Hepatic stellate cell (primary cell): ENCODE data around the gene SIGLEC10.
A peak's percentile ranks its signal among the peaks of the same experiment; 100 is the strongest.
"Not testable (repeated sequence)": the region's sequence is repeated elsewhere in the genome, so short reads cannot be mapped to it uniquely, and the experiment has no call there.

Experiments used
- DNase-seq: peaks from one replicate; pipeline ENCODE4 v3.0.0; 2011; ENCODE audit warnings: low spot score

SIGLEC10 gene

DNA sequence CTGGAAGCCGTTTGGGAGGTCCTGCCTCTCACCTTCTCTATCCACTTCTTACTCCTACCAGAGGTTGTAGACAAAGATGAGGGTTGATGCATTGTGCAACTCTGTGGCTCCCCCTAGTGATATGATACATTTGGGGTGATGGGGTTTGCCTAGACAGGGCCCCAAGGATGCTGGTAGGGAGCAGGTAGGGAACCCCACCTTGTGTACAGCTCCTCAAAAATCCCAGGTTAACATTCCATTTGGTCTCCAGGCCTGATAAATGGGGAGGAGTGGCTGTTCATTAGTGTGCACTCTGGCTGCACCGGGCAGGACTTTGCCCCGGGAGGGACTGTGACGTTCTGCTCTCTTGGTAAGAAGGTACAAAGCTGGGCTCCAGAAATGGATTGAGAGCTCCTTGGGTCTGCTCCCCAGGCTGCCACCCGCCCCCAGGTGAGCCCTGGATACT lies 21.6 kb upstream of the SIGLEC10 start:
- DNase-seq, result no peak

DNA sequence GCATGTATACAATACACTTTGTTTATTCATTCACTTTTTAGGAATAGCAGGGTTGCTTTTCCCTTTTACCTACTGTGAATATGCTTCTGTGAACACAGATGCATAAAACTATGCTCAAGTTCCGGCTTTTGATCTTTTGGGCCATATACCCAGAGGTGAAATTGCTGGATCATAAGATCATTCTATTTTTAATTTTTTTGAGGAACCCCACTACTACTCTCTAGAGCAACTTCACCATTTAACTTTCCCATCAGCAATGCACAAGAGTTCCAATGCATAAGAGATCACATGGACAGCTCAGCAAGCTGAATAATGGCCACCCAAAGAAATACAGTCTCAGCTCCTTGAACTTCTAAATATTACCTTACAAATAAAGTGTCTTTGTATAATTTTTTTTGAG lies 17.0 kb upstream of the SIGLEC10 start:
- no peak for DNase-seq

DNA sequence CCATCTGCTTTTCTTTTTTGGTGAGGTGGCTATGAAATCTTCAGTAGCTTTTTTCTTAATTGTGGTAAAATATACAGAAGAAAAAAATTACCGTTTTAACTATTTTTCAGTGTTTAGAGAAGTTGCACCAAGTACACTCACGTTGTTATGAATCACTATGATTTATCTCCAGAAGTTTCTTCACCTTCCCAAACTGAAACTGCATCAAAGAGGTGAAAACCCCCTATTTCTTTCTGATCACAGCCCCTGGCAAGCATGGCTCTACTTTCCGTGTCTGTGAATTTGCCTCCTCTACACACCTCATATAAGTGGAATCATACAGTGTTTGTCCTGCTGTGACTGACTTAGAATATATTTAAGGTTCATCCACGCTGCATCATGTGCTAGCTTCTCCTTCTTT lies 15.6 kb upstream of the SIGLEC10 start:
- DNase-seq, result no peak

DNA sequence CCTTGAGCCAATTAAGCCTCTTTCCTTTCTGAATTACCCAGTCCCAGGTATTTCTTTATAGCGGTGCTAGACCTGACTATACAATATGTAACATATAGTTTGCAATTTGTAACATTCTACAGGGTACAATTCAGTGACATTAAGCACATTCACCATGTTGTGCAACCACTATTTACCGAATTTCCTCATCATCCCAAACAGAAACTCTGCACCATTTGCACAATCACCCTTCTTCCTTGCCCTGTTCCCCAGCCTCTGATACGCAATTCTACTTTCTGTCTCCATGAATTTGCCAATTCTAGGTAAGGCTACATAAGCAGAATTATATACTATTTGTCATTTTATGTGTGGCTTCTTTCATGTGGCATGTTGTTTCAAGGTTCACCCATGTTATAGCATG lies 13.7 kb upstream of the SIGLEC10 start:
- no peak for DNase-seq

DNA sequence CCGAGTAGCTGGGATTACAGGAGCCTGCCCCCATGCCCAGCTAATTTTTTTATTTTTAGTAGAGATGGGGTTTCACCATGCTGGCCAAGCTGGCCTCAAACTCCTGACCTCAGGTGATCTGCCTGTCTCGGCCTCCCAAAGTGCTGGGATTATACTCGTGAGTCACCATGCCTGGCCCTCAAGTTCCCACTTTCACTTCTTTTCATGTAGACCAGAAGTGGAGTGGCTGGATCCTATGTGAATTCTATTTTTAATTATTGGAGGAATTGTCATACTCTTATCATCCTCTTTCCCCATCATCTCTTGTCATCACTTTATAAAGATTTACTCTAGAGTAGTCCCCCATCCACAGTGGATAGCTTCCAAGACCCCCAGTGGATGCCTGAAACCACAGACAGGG lies 12.8 kb upstream of the SIGLEC10 start:
- no peak for DNase-seq

DNA sequence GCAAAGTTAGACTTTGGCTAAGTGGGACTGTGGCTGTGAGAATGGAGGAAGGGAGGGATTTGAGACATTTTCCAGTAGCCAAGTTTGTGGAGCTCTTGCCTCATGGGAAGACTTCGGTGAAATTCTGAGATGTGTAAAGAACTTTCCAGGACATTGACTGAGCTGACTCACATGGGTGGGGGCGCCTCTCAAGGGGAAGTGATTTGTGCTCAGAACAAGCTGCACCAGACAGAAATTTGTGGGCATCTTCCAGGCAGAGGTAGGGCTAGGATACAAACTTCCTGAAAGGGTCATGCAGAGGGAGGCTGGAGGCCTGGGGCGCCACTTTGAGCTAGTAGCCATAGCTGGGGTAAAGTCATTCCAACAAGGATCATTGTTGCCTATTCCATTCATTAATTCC lies 9.8 kb upstream of the SIGLEC10 start:
- no peak for DNase-seq

DNA sequence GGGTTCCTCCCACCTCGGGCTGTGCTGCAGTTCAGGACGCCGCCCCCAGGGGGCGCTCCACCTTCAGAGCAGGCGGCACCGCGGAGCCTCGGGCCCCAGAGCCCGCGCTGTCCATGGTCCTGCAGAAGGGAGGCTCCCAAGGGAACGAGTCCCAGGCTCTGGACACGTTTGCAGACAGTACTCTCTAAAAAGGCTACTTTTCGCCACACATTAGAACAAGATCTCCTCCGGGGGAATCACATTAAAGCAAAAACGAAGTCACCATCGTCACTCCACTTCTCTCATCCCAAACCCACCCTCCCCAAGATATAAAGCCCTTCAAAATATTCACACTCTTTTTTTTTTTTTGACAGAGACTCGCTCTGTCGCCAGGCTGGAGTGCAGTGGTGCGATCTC lies 4.6 kb upstream of the SIGLEC10 start:
- DNase-seq, result peak; percentile 81

DNA sequence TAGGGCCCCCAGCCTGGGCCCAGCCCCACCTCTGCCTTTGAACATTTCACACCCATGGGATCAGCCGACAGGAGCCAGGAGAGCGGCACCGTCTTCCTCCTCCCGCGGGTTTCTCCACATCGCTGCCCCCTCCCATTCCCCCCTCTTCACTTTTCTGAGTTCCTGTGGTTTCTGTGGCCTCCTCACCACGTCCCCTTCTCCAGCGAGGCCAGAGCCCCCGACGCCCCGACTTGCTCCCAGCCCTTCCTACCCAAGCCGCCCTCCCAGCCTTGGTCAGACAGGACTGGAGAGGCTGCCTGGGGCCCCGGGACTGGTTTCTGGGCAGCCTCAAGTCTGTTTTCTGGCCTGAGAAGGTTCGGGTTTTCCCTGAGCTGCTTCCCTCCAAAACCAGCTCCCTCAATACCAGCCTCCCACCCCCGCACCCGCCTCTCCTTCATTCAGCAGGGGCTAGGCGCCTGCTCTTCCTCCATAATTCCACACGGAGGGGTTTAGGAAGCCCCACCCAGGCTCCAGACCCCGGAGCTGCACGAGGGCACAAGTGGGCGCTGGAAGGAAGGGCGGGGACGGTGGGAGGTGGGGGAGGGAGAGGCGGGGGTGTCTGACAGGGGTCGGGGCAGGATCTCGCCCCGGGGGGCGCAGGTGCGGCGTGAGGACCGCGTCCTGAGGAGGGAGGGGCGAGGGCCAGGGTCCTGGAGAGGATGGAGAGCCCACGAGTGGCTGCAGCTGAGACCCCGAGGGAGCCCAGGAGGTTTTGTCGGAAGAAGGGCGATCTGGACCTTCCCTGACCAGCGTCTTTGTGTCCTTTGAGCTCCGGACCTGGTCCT lies 4.0 kb upstream of the SIGLEC10 start:
- DNase-seq, result no peak

DNA sequence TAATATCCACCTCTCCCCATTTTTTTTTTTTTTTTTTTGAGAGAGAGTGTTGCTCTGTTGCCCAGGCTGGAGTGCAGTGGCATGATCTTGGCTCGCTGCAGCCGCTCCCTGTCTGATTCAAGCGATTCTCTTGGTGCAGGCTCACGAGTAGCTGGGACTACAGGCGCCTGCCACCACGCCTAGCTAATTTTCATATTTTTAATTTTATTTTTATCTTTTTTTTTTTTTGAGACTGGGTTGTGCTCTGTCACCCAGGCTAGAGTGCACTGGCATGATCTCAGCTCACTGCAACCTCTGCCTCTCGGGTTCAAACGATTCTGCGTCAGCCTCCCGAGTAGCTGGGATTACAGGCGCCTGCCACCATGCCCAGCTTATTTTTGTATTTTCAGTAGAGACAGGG lies 3.1 kb upstream of the SIGLEC10 start:
- DNase-seq, result not testable (repeated sequence)

DNA sequence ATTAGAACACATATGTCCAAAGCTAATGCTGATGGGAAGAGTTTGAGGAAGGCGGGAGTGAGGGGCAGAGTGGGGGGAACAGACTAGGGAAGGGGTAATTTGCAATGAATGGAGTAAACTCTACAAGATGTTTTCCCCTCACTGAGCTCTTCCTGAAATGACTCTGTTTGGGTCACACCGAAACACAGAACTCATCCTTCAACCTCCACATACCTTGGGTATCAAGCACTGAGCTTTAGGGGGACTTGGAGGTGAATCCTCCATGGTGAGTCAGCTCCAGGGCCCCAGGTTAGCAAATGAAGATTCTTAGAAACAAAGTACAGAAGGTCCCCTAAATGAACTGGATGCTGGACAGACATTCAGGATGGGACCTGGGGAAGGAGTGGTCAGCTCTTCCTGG lies 1.3 kb upstream of the SIGLEC10 start:
- DNase-seq, result no peak

DNA sequence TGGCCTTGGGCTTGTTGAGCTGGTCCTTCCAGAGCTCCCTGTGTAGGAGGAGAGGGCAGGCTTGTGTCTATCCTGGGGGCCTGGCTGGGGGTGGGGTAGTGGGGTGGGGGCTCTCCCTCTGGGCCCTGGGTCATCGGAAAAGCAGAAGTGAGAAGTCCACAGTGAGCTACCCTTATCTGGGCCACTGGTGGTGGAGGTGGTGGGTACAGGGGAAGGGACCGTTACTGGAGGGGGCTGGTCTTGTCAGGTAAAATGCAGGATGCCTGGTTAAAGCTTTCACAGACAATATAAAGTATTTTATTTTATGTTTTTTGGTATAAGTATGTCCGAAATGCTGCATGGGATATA lies 342 bp upstream of the SIGLEC10 start:
- DNase-seq, result no peak

DNA sequence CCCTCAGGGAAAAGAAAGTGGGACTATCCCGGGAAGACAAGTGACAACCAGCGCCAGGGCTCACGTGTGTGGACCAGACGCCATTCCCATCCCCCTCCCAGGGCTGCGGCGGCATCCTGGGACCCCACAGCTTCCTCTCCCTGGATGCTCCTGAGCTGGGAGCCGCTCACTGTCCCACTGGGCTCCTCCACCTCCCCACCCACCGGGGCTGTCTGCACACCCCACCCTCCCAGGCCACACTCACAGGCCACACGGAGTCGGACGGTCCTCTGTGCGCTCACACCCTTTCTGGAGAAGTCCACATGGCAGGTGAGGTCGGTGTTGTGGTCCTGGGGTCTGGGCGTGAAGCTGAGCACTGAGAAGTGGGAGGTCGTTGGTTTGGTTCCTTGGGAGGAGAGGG lies 1.0 kb downstream of the SIGLEC10 start:
- DNase-seq, result not testable (repeated sequence)

DNA sequence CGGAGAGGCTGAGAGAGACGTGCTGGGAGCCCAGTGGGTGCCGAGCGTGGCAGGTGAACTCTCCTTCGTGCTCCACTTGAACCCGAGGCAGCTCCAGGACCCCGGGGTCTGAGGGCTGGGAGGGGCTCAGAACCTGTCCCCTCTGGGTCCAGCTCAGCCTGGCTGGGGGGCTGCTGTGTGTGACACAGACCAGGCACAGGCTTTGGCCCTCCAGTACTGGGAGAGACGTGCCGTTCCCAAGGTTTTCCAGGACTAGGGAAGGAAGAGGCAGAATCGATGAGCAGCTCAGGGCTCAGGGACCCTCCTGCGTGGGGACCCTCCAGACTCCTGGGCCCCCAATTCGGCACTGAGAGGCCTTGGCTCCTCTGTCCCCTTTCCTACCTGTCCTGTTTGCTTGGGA lies 2.3 kb downstream of the SIGLEC10 start:
- DNase-seq, result no peak

DNA sequence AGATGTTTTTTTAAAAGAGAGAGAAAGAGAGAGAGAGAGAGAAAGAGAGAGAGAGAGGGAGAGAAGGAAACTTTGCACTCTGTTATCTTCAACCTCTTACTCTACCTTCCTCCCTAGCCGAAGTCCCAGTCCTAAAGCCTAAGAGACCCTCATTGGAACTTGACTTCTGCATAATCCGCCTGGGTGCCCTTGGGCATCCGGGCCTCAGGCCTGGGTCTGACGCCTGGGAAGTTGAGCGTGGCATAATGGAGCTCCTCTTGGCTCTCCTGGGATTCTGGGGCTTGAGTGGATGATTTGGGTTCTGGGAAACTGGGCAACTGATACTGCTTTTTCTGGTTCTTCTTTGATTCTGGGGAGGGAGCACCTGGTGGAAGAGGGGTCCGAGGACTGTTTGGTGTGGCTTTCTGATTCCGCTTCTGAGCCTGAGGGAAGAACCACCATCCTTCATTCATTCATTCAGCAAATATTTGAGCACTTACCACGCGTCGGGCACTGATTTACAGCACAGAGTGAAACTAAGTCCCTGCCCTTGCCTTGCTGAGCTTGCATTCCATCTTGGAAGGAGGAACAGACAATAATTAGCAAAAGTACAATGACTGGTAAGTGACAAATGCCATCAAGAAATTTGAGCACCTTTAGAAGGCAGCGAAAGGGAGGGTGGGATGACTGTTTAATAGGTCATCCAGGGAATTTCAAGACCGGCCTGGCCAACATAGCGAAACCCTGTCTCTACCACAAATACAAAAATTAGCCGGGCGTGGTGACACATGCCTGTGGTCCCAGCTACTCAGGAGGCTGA lies 6.3 kb downstream of the SIGLEC10 start:
- DNase-seq, result no peak

DNA sequence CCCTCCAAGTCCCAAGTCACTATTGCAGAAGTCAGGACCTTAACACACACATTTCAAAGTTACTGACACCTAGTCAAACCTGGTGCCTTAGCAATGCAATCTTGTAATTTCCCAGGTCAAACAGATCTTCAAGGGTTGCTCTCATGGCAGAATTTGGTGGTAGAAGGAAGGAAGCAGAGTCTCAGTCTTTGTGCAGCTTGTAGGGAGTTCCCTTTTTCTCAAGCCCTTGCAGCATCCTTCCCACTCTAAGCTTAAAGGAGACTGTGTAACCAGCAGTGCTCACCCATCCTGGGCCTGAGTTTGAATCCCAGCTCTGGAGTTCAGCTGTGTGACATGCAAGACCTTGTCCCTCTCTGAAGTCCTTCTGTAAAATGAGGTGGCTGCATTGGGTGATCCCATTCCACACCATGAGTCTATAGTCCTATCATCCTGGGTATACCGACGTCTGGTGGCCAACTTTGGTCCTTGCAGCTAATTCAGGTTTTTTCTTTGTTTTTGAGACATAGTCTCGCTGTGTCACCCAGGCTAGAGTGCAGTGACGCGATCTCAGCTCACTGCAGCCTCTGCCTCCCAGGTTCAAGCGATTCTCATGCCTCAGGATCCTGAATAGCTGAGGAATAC lies 9.8 kb downstream of the SIGLEC10 start:
- peak; percentile 63 for DNase-seq

DNA sequence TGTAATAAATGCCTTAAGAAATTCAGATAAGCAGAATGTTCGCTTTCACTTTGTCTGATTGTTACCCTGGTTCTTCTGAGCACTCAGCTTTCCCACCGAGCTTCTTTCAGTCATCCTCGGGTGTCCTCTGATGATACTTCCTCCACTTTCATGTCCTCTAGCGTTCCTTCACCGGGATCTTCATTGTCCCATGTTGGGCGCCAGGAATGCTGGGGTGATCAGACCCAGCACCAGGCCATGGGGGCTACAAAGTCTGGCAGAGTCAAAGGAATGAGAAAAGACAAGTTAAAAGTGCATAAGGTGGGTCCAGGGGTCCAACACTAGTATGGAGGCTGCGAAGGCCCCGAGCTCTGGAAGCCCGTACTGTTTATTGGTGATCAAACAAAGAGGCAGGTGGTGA lies 15.3 kb downstream of the SIGLEC10 start:
- no peak for DNase-seq

DNA sequence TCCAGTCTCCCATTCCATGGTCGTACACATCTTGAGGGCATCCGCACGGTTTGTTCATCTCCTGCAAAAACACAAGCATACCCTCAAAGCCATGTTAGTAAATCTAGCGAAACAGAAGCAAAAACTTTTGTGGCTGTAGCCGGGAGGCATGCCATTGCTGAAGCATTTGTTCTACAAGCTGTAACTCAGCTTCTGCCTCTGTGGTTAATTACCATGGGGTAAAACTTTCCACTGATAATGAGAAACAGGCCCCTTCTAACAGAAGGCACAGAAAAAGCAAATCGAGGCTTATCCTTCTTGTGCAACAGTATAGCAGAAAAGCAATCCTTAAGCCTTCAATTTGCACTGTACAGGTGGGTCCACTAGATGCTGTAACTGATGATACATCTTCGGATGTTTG lies 17.5 kb downstream of the SIGLEC10 start:
- not testable (repeated sequence) for DNase-seq

DNA sequence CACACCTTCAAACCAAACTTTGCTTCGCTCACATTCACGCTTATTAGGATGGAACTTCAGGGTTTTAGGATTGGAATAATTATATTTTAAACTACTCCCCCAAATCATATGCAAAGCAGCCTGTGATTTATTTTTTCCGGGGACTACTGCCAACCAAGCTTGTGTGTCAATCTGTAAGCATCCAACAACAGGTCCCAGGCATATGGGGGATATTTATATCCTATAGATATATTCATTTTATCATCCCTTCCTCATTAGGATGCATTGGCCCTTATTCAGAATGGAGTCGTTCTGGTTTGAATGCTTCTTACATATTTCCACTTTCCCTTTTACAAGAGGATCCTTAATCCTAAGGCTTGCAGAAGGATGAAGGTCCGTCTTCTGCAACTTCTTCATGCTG lies 18.2 kb downstream of the SIGLEC10 start:
- DNase-seq, result no peak

DNA sequence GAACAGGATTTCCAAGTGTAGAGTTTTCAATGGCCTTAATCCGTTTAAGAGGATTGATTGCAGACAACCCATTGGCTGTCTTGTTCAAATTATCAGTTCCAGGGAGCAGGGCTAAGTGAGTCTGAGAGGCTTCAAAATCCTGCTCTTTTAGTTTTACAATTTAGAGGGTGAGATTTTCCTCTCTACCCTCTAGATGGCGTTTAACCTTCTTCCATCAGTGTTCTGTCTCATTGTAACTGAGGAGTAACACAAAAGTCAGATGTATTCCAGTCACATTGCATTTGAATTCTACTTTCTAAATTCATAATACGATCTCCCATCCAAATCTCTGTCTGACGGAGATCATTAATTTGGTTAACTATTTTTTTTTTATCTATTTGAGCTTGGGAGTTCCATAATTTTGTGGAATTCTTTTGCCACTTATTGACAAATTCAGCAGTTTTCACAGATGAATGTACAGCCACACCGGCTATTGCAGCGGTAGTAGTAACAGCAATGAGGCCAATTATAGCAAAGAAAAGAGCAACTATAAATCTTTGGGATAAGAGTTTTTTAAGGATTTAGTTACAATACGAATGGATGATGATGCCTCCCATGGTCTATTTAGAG lies 19.2 kb downstream of the SIGLEC10 start:
- DNase-seq, result peak; percentile 48

DNA sequence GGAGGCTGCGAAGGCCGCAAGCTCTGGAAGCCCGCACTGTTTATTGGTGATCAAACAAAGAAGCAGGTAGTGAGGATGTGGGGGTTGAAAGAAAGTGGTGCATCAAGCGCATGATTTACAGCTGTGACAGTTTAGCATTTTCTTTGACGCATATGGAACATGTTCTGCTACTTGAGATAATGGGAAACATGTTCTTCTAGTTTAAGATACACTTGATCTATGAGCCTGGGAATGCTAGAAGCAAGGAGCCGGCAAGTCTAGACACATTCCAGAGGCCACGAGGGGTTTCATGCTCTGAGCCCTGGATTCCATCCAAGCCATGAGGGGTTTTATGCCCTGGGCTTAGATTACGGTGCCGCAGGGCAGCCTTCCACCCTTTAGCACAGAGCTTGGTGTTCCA lies 20.0 kb downstream of the SIGLEC10 start:
- not testable (repeated sequence) for DNase-seq

DNA sequence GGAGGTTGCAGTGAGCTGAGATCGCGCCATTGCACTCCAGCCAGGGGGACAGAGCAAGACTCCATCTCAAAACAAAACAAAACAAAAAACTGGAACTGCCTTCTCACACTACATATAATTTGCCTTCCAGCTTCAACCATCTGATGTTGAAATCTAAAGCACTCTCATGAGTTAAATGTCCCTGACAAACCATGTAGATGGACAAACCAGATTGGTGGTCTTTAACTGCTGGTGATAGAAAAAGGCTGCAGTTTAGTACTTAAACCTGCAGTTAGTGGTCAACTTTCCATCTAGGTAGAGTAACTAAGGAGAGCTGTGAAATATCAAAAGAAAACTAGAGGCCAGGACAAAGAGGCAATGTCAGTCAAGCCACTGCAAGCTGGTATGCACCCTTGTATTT lies 21.3 kb downstream of the SIGLEC10 start:
- no peak for DNase-seq

DNA sequence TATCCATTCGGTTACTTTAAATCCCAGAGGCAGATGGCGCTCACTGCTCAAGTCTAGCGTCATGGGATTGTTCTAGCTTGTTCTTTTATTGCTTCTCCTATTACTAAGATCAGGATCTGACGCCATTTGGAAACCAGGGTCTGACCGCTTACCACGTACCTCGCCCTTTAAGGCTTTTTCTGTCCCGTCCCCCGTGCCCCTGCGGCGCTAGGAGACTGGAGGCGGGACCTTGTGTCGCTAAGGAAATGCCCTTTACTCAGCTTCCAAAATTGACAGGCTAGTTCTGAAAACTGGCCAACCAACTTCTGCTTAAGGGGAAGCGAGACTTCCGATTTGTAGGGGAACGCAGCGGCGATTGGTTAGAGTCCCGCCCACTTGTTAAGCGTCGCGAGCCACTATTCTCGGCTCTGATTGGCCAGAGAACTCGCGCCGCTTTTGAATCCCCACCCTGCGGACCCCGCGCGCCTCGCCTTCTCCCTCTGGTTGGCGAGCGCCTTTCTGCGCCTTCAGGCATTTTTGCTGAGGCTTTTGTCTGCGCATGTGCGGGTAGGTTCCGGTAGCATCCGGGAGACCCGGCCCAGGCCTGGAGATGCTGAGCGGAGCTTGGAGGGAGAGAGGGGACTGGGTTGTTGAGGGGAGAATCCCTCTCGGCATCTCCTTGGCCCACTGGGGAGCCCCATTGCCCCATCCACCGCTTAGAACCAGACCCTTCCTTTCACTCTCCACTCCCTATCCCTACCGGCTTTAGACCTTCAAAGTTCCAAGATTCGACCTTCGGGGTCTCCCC lies 23.2 kb downstream of the SIGLEC10 start:
- DNase-seq, result peak; percentile 98
